Neuronal stem cell (in vitro differentiated cells): Measurements from ENCODE around the gene TRERF1.

Experiments
- DNase-seq: peaks from one replicate; pipeline ENCODE4 v3.0.0-alpha.2; 2013; ENCODE audit warnings: low spot score
- H2AFZ ChIP-seq: one replicate; pipeline ENCODE4 v1.6.1; 2013; ENCODE audit warnings: mild to moderate bottlenecking, low read length, inconsistent platforms
- H2AK5ac ChIP-seq: 2 replicates; pipeline ENCODE4 v1.6.1; 2013; ENCODE audit warnings: low read depth, mild to moderate bottlenecking, inconsistent platforms, low read length, moderate library complexity, mixed read lengths
- H2BK120ac ChIP-seq: 2 replicates; pipeline ENCODE4 v1.6.1; 2013; ENCODE audit warnings: low read depth, mild to moderate bottlenecking, inconsistent platforms, low read length, moderate library complexity, mixed read lengths
- H2BK12ac ChIP-seq: one replicate; pipeline ENCODE4 v1.6.1; 2013; ENCODE audit warnings: low read length, inconsistent platforms
- H2BK15ac ChIP-seq: 2 replicates; pipeline ENCODE4 v1.6.1; 2013; ENCODE audit warnings: mild to moderate bottlenecking, low read length, inconsistent platforms, mixed read lengths
- H2BK5ac ChIP-seq: one replicate; pipeline ENCODE4 v1.6.1; 2013; ENCODE audit warnings: inconsistent platforms, mild to moderate bottlenecking, low read length, moderate library complexity
- H3K14ac ChIP-seq: one replicate; pipeline ENCODE4 v1.6.1; 2013; ENCODE audit warnings: low read length, inconsistent platforms
- H3K18ac ChIP-seq: 2 replicates; pipeline ENCODE4 v1.6.1; 2013; ENCODE audit warnings: low read length, inconsistent platforms
- H3K23ac ChIP-seq: 2 replicates; pipeline ENCODE4 v1.6.1; 2013; ENCODE audit warnings: low read depth, mild to moderate bottlenecking, mixed read lengths, low read length, inconsistent platforms; ENCODE audit not compliant: poor library complexity
- H3K27ac ChIP-seq: replicated peaks from 3 replicates; pipeline ENCODE4 v1.5.1; 2013; ENCODE audit warnings: low read length, inconsistent platforms
- H3K27me3 ChIP-seq, 3 experiments: 2 replicates each; pipeline ENCODE4 v1.6.1; 2013; ENCODE audit warnings: low read length in 3 of 3, mild to moderate bottlenecking in 2 of 3, inconsistent platforms in 1 of 3, low read depth in 1 of 3, mixed read lengths in 1 of 3, moderate library complexity in 1 of 3; ENCODE audit not compliant: control insufficient read depth in 3 of 3, insufficient read depth in 3 of 3
- H3K36me3 ChIP-seq, 2 donors: replicated peaks in 1 of 2; 2 replicates each; pipeline ENCODE4 v1.6.1; 2013; ENCODE audit warnings: low read length in 2 of 2; ENCODE audit not compliant: control insufficient read depth in 2 of 2, insufficient read depth in 2 of 2
- H3K4ac ChIP-seq: 2 replicates; pipeline ENCODE4 v1.6.1; 2013; ENCODE audit warnings: inconsistent platforms, mild to moderate bottlenecking, low read length, moderate library complexity
- H3K4me1 ChIP-seq, 2 donors: 1 replicate in 1 of 2; 2 replicates in 1 of 2; pipeline ENCODE4 v1.6.1; 2013; ENCODE audit warnings: low read length in 2 of 2, low read depth in 1 of 2; ENCODE audit not compliant: control insufficient read depth in 2 of 2, insufficient read depth in 1 of 2
- H3K4me2 ChIP-seq: one replicate; pipeline ENCODE4 v1.6.1; 2013; ENCODE audit warnings: mild to moderate bottlenecking, low read length, inconsistent platforms; ENCODE audit not compliant: insufficient read depth, poor library complexity, severe bottlenecking
- H3K4me3 ChIP-seq, 2 donors: 2 replicates each; pipeline ENCODE4 v1.5.1; 2013; ENCODE audit warnings: low read length in 2 of 2, mild to moderate bottlenecking in 2 of 2, inconsistent platforms in 1 of 2, moderate library complexity in 1 of 2
- H3K79me1 ChIP-seq: one replicate; pipeline ENCODE4 v1.6.1; 2013; ENCODE audit warnings: low read depth, mild to moderate bottlenecking, inconsistent platforms, low read length, moderate library complexity
- H3K9ac ChIP-seq: one replicate; pipeline ENCODE4 v1.6.1; 2013; ENCODE audit warnings: mild to moderate bottlenecking, low read depth, low read length, inconsistent platforms; ENCODE audit not compliant: poor library complexity
- H3K9me3 ChIP-seq, 2 donors: replicated peaks in 1 of 2; 2 replicates each; pipeline versions ENCODE3 to v1.6.1; 2013; ENCODE audit warnings: low read length in 2 of 2, mild to moderate bottlenecking in 2 of 2, inconsistent platforms in 1 of 2, low read depth in 1 of 2, mixed read lengths in 1 of 2, moderate library complexity in 1 of 2; ENCODE audit not compliant: control insufficient read depth in 2 of 2, insufficient read depth in 1 of 2
- H4K8ac ChIP-seq: one replicate; pipeline ENCODE4 v1.6.1; 2013; ENCODE audit warnings: low read depth, mild to moderate bottlenecking, inconsistent platforms, low read length, moderate library complexity
- H4K91ac ChIP-seq: one replicate; pipeline ENCODE4 v1.6.1; 2013; ENCODE audit warnings: low read length, low read depth, mild to moderate bottlenecking, inconsistent platforms; ENCODE audit not compliant: poor library complexity
- WGBS, 2 donors: extraction: QIAGEN DNeasy Blood & Tissue Kit; methylation state at CpG; one replicate each; pipeline ENCODE4 v1.1.7; 2013; ENCODE audit warnings: missing lambda C conversion rate in 2 of 2, mixed read lengths in 1 of 2; ENCODE audit not compliant: insufficient read length in 2 of 2, insufficient replicate concordance in 1 of 2; ENCODE audit errors: extremely low coverage in 2 of 2; 5-methylcytosine and 5-hydroxymethylcytosine counted together

TRERF1 gene

GRCh38 chr6:42402184-42402583 is 49.5 kb downstream of the TRERF1 start:
- WGBS, 2 donors, result no CpG with 5 or more reads among the region's 5 CpGs
- Histone ChIP-seq H4K91ac (no peak overlapping the region), H3K4ac (no peak overlapping the region), H3K14ac (no peak overlapping the region), H3K9me3 (no peaks in the 10 kb centered on the region), H2BK120ac (no peak overlapping the region), H4K8ac (no peak overlapping the region), H2BK12ac (no peak overlapping the region), H3K36me3 (no peaks in the 10 kb centered on the region), H3K27me3 (no peaks in the 10 kb centered on the region), H3K27ac (no peak overlapping the region), H3K4me2 (no peak overlapping the region), H3K18ac (no peak overlapping the region), H2BK15ac (no peak overlapping the region), H2AK5ac (no peak overlapping the region), H2AFZ (no peak overlapping the region), H2BK5ac (no peak overlapping the region), H3K9ac (no peak overlapping the region), H3K23ac (no peak overlapping the region), H3K4me3 (no peak overlapping the region), H3K79me1 (peaks cover 8% of the 10 kb centered on the region), H3K4me1 (peaks cover 10 to 25% of the 10 kb centered on the region in 2 donors)
- DNase-seq, result no peak

GRCh38 chr6:42401613-42401951 is 50.1 kb downstream of the TRERF1 start:
- Histone ChIP-seq H3K4me1 (peaks cover 7 to 19% of the 10 kb centered on the region in 2 donors), H4K8ac (no peak overlapping the region), H2AFZ (no peak overlapping the region), H3K18ac (no peak overlapping the region), H3K4me2 (no peak overlapping the region), H3K36me3 (no peaks in the 10 kb centered on the region), H3K23ac (no peak overlapping the region), H3K14ac (no peak overlapping the region), H3K4me3 (no peak overlapping the region), H3K9ac (no peak overlapping the region), H2AK5ac (no peak overlapping the region), H2BK120ac (no peak overlapping the region), H2BK15ac (no peak overlapping the region), H4K91ac (no peak overlapping the region), H2BK12ac (no peak overlapping the region), H2BK5ac (no peak overlapping the region), H3K4ac (no peak overlapping the region), H3K9me3 (no peaks in the 10 kb centered on the region), H3K27me3 (no peaks in the 10 kb centered on the region), H3K79me1 (peaks cover 8% of the 10 kb centered on the region), H3K27ac (no peak overlapping the region)
- no peak for DNase-seq
- WGBS, 2 donors, result no CpG with 5 or more reads among the region's 3 CpGs

- Histone ChIP-seq H2AK5ac (no peak overlapping the region), H3K9me3 (no peaks in the 10 kb centered on the region), H3K79me1 (peaks cover 8% of the 10 kb centered on the region), H3K4me1 (peaks cover 7 to 14% of the 10 kb centered on the region in 2 donors), H3K9ac (no peak overlapping the region), H3K4me3 (no peak overlapping the region), H2BK120ac (no peak overlapping the region), H2BK15ac (no peak overlapping the region), H2BK5ac (no peak overlapping the region), H3K4ac (no peak overlapping the region), H4K91ac (no peak overlapping the region), H3K18ac (no peak overlapping the region), H3K36me3 (no peaks in the 10 kb centered on the region), H2BK12ac (no peak overlapping the region), H3K27me3 (no peaks in the 10 kb centered on the region), H3K14ac (no peak overlapping the region), H2AFZ (no peak overlapping the region), H3K27ac (no peak overlapping the region), H4K8ac (no peak overlapping the region), H3K23ac (no peak overlapping the region), H3K4me2 (no peak overlapping the region)
- WGBS, 2 donors, result no CpG with 5 or more reads among the region's 8 CpGs
- no peak for DNase-seq
Measured at GRCh38 chr6:42400886-42401612, 50.7 kb downstream of the TRERF1 start.

GRCh38 chr6:42400061-42400760 is 51.5 kb downstream of the TRERF1 start:
- DNase-seq, result no peak
- WGBS, 2 donors, result no CpG with 5 or more reads among the region's 8 CpGs

More at GRCh38 chr6:42400061-42400760, 51.5 kb downstream of the TRERF1 start:
- H2AFZ ChIP-seq, result no peak overlapping the region
- no peak overlapping the region for H3K4me2 ChIP-seq
- H2BK12ac ChIP-seq, result no peak overlapping the region
- H2BK5ac ChIP-seq, result no peak overlapping the region
- H3K27me3 ChIP-seq, result no peaks in the 10 kb centered on the region
- no peak overlapping the region for H2BK120ac ChIP-seq
- no peak overlapping the region for H4K8ac ChIP-seq
- H3K4me3 ChIP-seq, result no peak overlapping the region
- no peak overlapping the region for H2AK5ac ChIP-seq
- peak overlapping the region; percentile 22 for H3K23ac ChIP-seq
- peaks cover 0 to 1% of the 10 kb centered on the region in 2 donors for H3K36me3 ChIP-seq
- H3K14ac ChIP-seq, result no peak overlapping the region
- no peak overlapping the region for H3K27ac ChIP-seq
- no peak overlapping the region for H4K91ac ChIP-seq
- H2BK15ac ChIP-seq, result no peak overlapping the region
- H3K18ac ChIP-seq, result no peak overlapping the region
- H3K9me3 ChIP-seq, result no peaks in the 10 kb centered on the region
- no peak overlapping the region for H3K9ac ChIP-seq
- H3K79me1 ChIP-seq, result peaks cover 8% of the 10 kb centered on the region
- no peak overlapping the region for H3K4ac ChIP-seq
- peaks cover 7 to 16% of the 10 kb centered on the region in 2 donors for H3K4me1 ChIP-seq
